NB4 (cell line): Measurements from ENCODE around the gene KLHDC8B.

Source experiments
- POLR2A ChIP-seq: IDR thresholded peaks from 2 replicates; pipeline ENCODE4 v1.6.1; 2011; ENCODE audit warnings: mild to moderate bottlenecking; ENCODE audit not compliant: insufficient read length; ENCODE audit errors: extremely low read depth
- TF ChIP-seq, protein P1 (sequence below): IDR thresholded peaks from one replicate; pipeline ENCODE4 v1.5.1; 2012; ENCODE audit warnings: low read depth, low read length
- TF ChIP-seq, protein P2 (sequence below): IDR thresholded peaks from 2 replicates; pipeline ENCODE4 v1.6.1; 2011; ENCODE audit warnings: low read depth, low read length

DNA sequence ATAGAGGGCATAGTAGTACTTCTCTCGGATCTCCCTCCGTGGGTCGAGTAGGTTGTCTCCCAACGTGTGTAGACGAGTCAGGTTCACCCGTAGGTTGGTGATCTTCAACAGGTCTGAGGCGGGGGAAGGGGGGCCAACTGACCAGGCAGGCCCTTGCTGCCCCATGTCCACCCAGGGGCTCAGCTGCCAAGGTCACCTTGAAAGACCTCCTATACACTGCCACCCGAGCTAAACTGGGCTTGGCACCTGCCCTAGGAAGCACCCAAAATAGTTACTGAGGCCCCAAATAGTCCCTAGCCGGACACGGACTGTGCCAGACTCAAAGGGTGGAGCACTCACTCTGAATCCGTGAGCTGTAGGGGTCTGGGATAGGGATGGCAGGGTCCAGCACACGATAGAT lies 40.4 kb upstream of the KLHDC8B start:
- no peak for TF ChIP-seq POLR2A
- TF ChIP-seq, protein P1, sequence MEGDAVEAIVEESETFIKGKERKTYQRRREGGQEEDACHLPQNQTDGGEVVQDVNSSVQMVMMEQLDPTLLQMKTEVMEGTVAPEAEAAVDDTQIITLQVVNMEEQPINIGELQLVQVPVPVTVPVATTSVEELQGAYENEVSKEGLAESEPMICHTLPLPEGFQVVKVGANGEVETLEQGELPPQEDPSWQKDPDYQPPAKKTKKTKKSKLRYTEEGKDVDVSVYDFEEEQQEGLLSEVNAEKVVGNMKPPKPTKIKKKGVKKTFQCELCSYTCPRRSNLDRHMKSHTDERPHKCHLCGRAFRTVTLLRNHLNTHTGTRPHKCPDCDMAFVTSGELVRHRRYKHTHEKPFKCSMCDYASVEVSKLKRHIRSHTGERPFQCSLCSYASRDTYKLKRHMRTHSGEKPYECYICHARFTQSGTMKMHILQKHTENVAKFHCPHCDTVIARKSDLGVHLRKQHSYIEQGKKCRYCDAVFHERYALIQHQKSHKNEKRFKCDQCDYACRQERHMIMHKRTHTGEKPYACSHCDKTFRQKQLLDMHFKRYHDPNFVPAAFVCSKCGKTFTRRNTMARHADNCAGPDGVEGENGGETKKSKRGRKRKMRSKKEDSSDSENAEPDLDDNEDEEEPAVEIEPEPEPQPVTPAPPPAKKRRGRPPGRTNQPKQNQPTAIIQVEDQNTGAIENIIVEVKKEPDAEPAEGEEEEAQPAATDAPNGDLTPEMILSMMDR, result no peak
- TF ChIP-seq, protein P2, sequence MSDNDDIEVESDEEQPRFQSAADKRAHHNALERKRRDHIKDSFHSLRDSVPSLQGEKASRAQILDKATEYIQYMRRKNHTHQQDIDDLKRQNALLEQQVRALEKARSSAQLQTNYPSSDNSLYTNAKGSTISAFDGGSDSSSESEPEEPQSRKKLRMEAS, result no peak
